ENCODE results near the gene TMEM35B.

TMEM35B gene

DNA sequence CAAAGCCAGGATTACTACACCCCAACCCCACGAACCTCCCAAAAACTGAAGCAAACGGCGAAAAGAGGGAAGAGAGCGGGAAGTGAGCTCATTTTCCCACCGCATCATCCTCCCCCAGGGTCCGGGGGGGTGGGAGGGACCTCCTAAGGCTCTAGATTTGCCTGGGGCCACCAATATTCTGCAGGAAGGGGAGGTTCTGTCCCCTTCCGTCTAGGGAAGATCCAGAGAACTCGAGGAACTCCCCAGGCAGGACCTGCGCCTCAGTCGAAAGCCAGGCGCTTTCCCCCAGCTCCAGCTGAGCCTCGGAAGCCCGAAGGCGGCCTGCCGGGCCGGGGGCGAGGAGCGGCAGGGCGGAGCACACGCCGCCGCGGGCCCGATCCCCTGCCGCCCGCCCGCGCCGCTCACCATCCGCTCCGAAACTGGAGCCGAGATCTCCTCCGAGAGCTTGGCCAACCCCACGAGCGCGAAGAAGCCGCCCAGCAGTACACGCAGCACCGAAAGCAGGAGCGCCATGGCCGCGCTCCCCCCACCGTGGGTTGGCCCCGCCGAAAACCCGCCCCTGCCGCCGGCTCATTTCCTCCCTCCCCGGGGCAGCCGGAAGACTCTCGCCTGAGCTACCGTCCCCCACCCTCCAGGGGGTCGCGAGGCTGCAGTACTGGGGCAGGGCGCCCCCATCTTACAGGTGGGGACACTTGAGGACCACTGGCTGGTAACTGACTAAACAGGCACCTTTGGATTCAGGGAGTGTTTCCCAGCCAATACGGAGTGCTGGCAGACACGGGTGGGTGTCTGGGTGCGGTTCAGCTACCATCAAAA is at the start of gene TMEM35B:
TMEM35B (minus strand) TSS at position 555 of the 816 bp plus-strand sequence; CDS start at position 513, 42 bp downstream.
- Mint-ChIP-seq H3K27ac (ENCODE audit: low read depth) (peak within 1 kb of the TSS; percentile 92), H3K36me3 (ENCODE audit: insufficient read depth) (peaks cover 18% of the 10 kb centered on the region), H3K9me3 (no peaks in the 10 kb centered on the region), H3K4me3 (peak within 1 kb of the TSS; percentile 97), H3K27me3 (no peaks in the 10 kb centered on the region), H3K4me1 (peaks cover 32% of the 10 kb centered on the region)
- peak; percentile 95 for ATAC-seq (replicated peaks; ENCODE audit: extremely low read depth, poor library complexity, severe bottlenecking)
- DNase-seq (ENCODE audit: low spot score in 2 of 2) = peak; percentile 70

DNA sequence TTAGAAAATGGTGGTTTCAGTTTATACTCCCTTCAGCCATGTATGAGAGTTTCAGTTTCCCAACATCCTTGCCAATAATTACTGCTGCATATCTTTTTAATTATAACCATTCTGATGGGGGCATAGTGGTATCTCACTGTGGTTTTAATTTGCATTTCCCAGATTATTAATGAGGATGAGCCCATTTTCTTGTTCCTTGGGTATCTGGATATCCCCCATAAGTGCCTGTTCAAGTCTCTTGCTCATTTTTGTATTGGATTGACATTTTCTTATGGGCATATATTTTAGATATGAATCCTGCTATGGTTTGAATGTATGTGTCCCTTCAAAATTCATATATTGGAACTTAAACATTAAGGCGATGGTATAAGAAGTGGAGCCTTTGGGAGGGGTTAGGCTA is 48.2 kb upstream of the TMEM35B start:
- peaks cover 10% of the 10 kb centered on the region for H3K36me3 Mint-ChIP-seq (ENCODE audit: insufficient read depth)
- H3K27me3 Mint-ChIP-seq = no peaks in the 10 kb centered on the region
- no peak overlapping the region for H3K4me3 Mint-ChIP-seq
- H3K9me3 Mint-ChIP-seq = no peaks in the 10 kb centered on the region
- H3K27ac Mint-ChIP-seq (ENCODE audit: low read depth) = no peak overlapping the region
- no peak for ATAC-seq (replicated peaks; ENCODE audit: extremely low read depth, poor library complexity, severe bottlenecking)
- H3K4me1 Mint-ChIP-seq = peaks cover 26% of the 10 kb centered on the region
- no peak for DNase-seq (ENCODE audit: low spot score in 2 of 2)

DNA sequence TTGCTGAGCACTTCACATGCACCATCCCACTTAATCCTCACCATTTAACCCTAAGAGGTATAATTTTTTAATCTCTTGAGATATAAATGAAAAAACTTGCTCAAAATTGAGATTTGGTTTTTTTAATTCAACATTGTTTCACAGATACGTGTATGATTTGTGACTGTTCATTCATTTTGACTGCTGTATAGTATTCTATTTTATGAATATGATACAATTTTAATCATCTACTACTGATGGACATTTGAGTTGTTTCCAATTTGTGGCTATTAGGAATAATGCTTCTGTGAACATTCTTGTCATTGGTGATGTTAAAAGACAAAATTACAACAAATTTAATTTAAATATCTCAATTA is 47.2 kb upstream of the TMEM35B start:
- H3K9me3 Mint-ChIP-seq = no peaks in the 10 kb centered on the region
- H3K4me3 Mint-ChIP-seq = peak overlapping the region; percentile 96
- no peak overlapping the region for H3K27ac Mint-ChIP-seq (ENCODE audit: low read depth)
- ATAC-seq (replicated peaks; ENCODE audit: extremely low read depth, poor library complexity, severe bottlenecking) (no peak), DNase-seq (ENCODE audit: low spot score in 2 of 2) (no peak)
- H3K36me3 Mint-ChIP-seq (ENCODE audit: insufficient read depth) = peaks cover 12% of the 10 kb centered on the region
- H3K27me3 Mint-ChIP-seq = no peaks in the 10 kb centered on the region
- H3K4me1 Mint-ChIP-seq = peaks cover 32% of the 10 kb centered on the region

DNA sequence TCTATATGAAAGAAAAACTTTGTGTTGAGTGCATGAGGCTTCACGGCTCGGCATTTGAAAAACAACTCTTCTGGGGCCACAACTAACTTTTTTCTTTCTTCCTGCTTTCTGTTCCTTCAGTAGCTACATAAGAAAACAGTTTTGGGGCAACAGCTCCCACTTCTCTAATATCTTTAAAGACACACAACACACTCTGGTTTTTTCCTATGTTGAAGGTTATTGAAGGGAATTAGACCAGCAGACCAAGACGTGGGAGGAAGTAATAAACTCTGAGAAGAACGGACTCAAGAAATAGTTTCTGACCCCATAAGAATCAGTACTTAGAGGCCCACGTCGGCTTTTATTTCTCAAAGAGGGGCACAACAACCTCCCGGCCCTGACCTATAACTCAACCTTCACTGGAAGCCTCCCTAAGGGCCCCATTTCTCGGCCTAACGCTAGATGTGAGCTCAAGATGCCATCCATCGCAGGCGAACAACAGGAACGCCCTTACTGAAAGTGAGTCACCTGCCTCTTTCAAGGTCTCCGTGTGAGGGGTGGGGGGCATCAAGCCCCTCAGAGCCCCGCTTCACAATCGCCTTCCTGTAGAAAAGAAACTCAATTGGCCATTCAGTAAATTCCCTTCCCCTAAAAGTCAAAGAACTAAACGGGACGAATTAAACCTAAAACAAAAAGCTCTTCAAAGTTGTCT is 45.8 kb upstream of the TMEM35B start:
- DNase-seq (ENCODE audit: low spot score in 2 of 2) = peak in 1 of 2 donors; percentile 9
- H3K27ac Mint-ChIP-seq (ENCODE audit: low read depth) = peak overlapping the region; percentile 95
- H3K36me3 Mint-ChIP-seq (ENCODE audit: insufficient read depth) = peaks cover 18% of the 10 kb centered on the region
- H3K4me1 Mint-ChIP-seq = peaks cover 41% of the 10 kb centered on the region
- no peaks in the 10 kb centered on the region for H3K27me3 Mint-ChIP-seq
- peak; percentile 17 for ATAC-seq (replicated peaks; ENCODE audit: extremely low read depth, poor library complexity, severe bottlenecking)
- H3K9me3 Mint-ChIP-seq = no peaks in the 10 kb centered on the region
- H3K4me3 Mint-ChIP-seq = peak overlapping the region; percentile 96

DNA sequence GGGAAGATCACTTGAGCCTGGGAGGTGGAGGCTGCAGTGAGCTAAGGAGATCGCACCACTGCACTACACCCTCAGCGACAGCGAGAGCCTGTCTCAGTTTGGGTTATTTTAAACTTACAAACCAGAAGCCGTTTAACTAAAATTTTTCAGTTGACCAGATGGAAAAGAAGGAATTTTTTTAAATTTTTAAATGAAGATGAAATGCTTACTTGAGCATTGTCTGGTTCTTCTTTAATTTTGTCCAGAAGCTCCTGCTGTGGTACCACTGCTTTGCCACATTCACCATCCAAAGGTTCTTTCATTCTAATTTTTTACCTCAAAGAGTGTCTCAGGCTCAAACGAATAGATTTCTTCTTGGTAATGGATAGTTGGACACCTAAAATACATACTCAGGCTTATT is 45.2 kb upstream of the TMEM35B start:
- Mint-ChIP-seq H3K36me3 (ENCODE audit: insufficient read depth) (peaks cover 18% of the 10 kb centered on the region), H3K4me3 (peak overlapping the region; percentile 96), H3K4me1 (peaks cover 46% of the 10 kb centered on the region), H3K27me3 (no peaks in the 10 kb centered on the region), H3K27ac (ENCODE audit: low read depth) (peak overlapping the region; percentile 95), H3K9me3 (no peaks in the 10 kb centered on the region)
- DNase-seq (ENCODE audit: low spot score in 2 of 2) (no peak), ATAC-seq (replicated peaks; ENCODE audit: extremely low read depth, poor library complexity, severe bottlenecking) (no peak)

DNA sequence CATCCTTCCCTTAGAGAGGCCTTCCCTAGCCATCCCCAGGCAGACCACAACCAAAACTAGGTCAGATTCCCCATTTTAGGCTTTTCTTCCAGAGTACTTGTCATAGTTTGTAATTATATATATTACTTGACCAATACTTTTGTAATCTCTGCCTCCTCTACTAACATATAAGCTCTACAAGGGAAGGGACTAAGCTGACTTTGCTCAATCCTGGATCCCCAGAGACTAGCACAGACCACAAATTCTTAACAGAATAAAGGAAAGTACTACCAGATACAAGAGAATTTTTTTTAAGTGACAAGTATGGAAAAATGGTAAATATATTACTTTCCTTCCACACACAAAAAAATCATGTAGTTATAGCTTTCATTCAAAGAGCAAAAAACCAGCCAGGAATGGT is 44.6 kb upstream of the TMEM35B start:
- Mint-ChIP-seq H3K4me1 (peaks cover 47% of the 10 kb centered on the region), H3K27ac (ENCODE audit: low read depth) (no peak overlapping the region), H3K27me3 (no peaks in the 10 kb centered on the region), H3K4me3 (peak overlapping the region; percentile 96), H3K9me3 (no peaks in the 10 kb centered on the region), H3K36me3 (ENCODE audit: insufficient read depth) (peaks cover 18% of the 10 kb centered on the region)
- DNase-seq (ENCODE audit: low spot score in 2 of 2) = no peak
- no peak for ATAC-seq (replicated peaks; ENCODE audit: extremely low read depth, poor library complexity, severe bottlenecking)

DNA sequence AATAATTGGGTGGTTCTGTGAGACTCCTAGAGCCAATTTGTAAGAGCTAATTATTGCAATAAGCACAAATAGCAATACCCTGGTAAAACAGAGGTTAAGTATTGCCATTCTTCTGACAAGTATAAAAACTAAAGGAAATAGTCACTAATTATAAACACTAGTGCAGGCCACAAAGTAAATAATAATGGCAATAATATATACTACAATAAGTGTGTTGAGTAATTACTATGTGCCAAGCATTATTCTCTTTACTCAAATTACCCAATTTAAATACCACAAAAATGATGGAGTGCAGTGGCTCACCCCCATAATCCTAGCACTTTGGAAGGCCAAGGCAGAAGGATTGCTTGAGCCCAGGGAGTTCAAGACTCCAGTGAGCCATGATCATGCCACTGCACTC is 31.3 kb upstream of the TMEM35B start:
- H3K27me3 Mint-ChIP-seq = no peaks in the 10 kb centered on the region
- H3K9me3 Mint-ChIP-seq = no peaks in the 10 kb centered on the region
- no peak overlapping the region for H3K27ac Mint-ChIP-seq (ENCODE audit: low read depth)
- ATAC-seq (replicated peaks; ENCODE audit: extremely low read depth, poor library complexity, severe bottlenecking) = no peak
- no peak for DNase-seq (ENCODE audit: low spot score in 2 of 2)
- no peak overlapping the region for H3K4me3 Mint-ChIP-seq
- peaks cover 20% of the 10 kb centered on the region for H3K36me3 Mint-ChIP-seq (ENCODE audit: insufficient read depth)
- no peaks in the 10 kb centered on the region for H3K4me1 Mint-ChIP-seq

DNA sequence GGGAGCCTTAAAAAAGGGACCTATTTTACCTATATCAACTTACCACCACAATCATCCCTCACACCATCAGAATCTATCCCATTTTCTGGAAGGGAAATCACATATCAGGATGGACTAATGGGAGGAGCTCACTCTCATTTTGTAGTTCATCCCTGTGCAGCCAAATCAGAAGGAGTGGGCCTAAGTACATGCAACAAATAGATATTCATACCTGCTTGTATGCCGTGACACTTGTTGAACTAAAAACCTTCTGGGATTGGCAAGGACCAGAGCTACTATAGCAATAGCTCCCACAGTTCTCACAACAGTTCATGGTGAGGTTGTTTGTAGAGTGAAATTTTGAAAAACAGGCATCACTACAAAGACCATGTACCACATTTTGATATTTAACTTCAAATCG is 29.3 kb upstream of the TMEM35B start:
- no peaks in the 10 kb centered on the region for H3K27me3 Mint-ChIP-seq
- H3K9me3 Mint-ChIP-seq = no peaks in the 10 kb centered on the region
- no peaks in the 10 kb centered on the region for H3K4me1 Mint-ChIP-seq
- peaks cover 32% of the 10 kb centered on the region for H3K36me3 Mint-ChIP-seq (ENCODE audit: insufficient read depth)
- H3K4me3 Mint-ChIP-seq = no peak overlapping the region
- DNase-seq (ENCODE audit: low spot score in 2 of 2) (no peak), ATAC-seq (replicated peaks; ENCODE audit: extremely low read depth, poor library complexity, severe bottlenecking) (no peak)
- no peak overlapping the region for H3K27ac Mint-ChIP-seq (ENCODE audit: low read depth)

DNA sequence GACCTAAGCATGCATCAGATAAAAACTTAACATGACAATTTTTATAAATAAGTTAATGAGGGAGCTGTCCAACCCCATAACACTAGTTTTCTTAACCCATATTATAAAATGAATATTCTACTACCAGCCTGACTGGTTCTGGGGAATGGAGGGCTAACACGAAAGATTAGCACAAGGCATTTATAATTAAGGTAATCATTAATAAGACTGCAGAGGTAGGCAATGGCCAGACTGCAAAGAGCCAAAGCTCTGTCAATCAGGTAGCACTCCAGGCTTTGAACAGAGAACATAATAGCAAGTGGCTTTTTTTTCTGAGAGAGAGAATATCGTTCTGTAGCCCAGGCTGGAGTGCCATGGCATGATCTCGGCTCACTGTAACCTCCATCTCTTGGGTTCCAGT is 20.6 kb upstream of the TMEM35B start:
- DNase-seq (ENCODE audit: low spot score in 2 of 2) (no peak), ATAC-seq (replicated peaks; ENCODE audit: extremely low read depth, poor library complexity, severe bottlenecking) (no peak)
- no peak overlapping the region for H3K27ac Mint-ChIP-seq (ENCODE audit: low read depth)
- H3K36me3 Mint-ChIP-seq (ENCODE audit: insufficient read depth) = peaks cover 46% of the 10 kb centered on the region
- no peaks in the 10 kb centered on the region for H3K9me3 Mint-ChIP-seq
- H3K27me3 Mint-ChIP-seq = no peaks in the 10 kb centered on the region
- H3K4me3 Mint-ChIP-seq = no peak overlapping the region
- no peaks in the 10 kb centered on the region for H3K4me1 Mint-ChIP-seq

DNA sequence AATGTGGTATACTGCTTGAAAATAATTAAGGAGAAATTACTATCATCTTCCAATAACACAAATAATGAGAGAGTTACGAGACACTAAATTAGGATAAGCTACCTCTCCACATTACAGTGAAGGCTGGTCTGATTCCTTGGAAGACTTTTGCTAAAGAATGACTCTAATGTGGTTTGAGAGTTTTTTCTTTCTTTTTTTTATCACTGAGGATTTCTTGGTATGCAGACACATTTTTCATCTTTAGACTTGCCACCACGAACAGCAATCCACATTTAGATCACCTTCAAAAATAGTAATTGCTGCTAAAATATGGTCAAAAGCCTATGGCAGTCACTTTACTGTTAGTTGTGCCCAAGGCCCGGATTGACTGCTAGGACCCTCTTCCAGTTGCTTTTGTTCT is 16.6 kb upstream of the TMEM35B start:
- H3K36me3 Mint-ChIP-seq (ENCODE audit: insufficient read depth) = peaks cover 35% of the 10 kb centered on the region
- no peak overlapping the region for H3K4me3 Mint-ChIP-seq
- DNase-seq (ENCODE audit: low spot score in 2 of 2) = no peak
- no peak overlapping the region for H3K27ac Mint-ChIP-seq (ENCODE audit: low read depth)
- H3K27me3 Mint-ChIP-seq = no peaks in the 10 kb centered on the region
- no peaks in the 10 kb centered on the region for H3K9me3 Mint-ChIP-seq
- peaks cover 5% of the 10 kb centered on the region for H3K4me1 Mint-ChIP-seq
- no peak for ATAC-seq (replicated peaks; ENCODE audit: extremely low read depth, poor library complexity, severe bottlenecking)

DNA sequence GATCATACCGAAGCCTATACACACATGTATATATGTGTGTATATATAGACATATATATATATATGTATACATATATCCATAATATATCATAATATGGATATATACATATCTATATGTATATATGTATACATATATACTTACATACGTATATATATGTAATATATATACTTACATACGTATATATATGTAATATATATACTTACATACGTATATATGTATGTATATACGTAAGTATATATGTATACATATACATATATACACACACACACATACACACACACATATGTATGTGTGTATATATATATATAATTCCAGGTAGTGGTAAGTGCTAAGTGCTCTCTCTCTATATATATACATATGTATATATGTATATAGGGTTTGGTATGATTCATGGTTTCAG is 9.7 kb upstream of the TMEM35B start:
- peaks cover 29% of the 10 kb centered on the region for H3K36me3 Mint-ChIP-seq (ENCODE audit: insufficient read depth)
- H3K9me3 Mint-ChIP-seq = no peaks in the 10 kb centered on the region
- DNase-seq (ENCODE audit: low spot score in 2 of 2) (no peak), ATAC-seq (replicated peaks; ENCODE audit: extremely low read depth, poor library complexity, severe bottlenecking) (no peak)
- no peak overlapping the region for H3K27ac Mint-ChIP-seq (ENCODE audit: low read depth)
- H3K27me3 Mint-ChIP-seq = no peaks in the 10 kb centered on the region
- H3K4me3 Mint-ChIP-seq = no peak overlapping the region
- peaks cover 5% of the 10 kb centered on the region for H3K4me1 Mint-ChIP-seq

DNA sequence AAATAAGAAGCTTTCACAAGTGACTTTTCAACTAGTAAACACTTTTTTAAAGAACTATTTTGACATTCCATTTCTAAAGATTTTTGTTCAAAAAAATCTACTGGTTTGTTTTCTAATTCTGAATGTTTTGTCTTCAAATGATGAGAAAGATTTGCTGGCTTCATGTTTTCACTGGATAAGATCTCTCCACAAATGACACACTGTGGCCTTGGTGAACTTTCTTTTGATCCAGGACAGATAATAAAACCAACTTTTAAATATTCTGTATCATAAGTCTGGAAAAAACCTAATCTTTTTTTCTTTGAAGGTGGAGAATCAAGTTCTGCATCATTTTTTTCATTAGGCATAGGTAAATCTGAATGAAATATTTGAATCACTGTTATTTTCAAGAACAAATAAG is 3.4 kb upstream of the TMEM35B start:
- ATAC-seq (replicated peaks; ENCODE audit: extremely low read depth, poor library complexity, severe bottlenecking) (no peak), DNase-seq (ENCODE audit: low spot score in 2 of 2) (no peak)
- Mint-ChIP-seq H3K9me3 (no peaks in the 10 kb centered on the region), H3K4me3 (no peak overlapping the region), H3K4me1 (peaks cover 16% of the 10 kb centered on the region), H3K27me3 (no peaks in the 10 kb centered on the region), H3K36me3 (ENCODE audit: insufficient read depth) (peaks cover 27% of the 10 kb centered on the region), H3K27ac (ENCODE audit: low read depth) (no peak overlapping the region)

DNA sequence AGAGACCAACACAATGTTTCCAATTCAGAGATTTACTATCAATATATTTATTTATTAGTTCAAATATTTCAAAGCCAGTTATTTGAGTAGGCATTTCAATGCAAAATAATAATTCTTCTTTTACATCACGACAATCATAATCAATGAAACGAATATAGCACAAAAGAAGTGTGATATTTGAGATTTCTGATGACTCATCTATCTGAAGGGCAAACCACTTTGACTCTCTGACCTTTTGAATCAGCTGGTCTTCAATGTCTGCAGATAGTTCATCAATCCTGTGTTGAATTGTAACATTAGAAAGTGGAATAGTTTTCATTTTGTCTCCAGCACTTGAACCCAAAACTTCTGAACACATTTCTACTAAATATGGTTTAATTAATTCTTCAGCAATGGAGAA is 3.0 kb upstream of the TMEM35B start:
- no peak overlapping the region for H3K27ac Mint-ChIP-seq (ENCODE audit: low read depth)
- ATAC-seq (replicated peaks; ENCODE audit: extremely low read depth, poor library complexity, severe bottlenecking) = no peak
- H3K9me3 Mint-ChIP-seq = no peaks in the 10 kb centered on the region
- DNase-seq (ENCODE audit: low spot score in 2 of 2) = no peak
- H3K4me3 Mint-ChIP-seq = no peak overlapping the region
- H3K27me3 Mint-ChIP-seq = no peaks in the 10 kb centered on the region
- H3K36me3 Mint-ChIP-seq (ENCODE audit: insufficient read depth) = peaks cover 27% of the 10 kb centered on the region
- H3K4me1 Mint-ChIP-seq = peaks cover 21% of the 10 kb centered on the region

Measured in central memory CD8-positive, alpha-beta T cell (primary cell).